ENCODE data around the gene GPRIN1.

GPRIN1 gene

GRCh38 chr5:176642675-176643490 is 32.9 kb upstream of the GPRIN1 start:
- no peak for DNase-seq

GRCh38 chr5:176640616-176641015 is 30.7 kb upstream of the GPRIN1 start:
- no peak for DNase-seq

DNA sequence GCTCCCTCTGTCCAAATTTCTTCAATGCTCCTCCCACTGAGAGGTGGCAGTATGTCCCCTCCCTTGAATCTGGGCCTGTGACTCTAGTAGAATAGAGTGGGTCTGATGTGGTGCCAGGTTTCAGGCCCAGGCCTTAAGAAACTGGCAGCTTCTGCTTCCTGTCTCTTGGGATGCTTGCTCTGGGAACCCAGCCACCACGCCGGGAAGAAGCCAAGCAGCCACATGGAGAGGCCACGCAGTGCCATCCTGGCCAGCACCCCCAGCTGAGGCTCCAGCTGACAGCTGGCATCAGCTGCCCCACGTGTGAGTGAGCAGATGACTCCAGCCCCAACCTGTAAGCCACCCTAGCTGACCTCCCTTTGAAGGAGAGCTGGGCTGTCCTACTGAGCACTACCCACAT is 30.0 kb upstream of the GPRIN1 start:
- no peak for DNase-seq

- no peak for DNase-seq
Observed at GRCh38 chr5:176639208-176639607, 29.3 kb upstream of the GPRIN1 start.

- no peak for DNase-seq
Observed at GRCh38 chr5:176638437-176638836, 28.5 kb upstream of the GPRIN1 start.

DNA sequence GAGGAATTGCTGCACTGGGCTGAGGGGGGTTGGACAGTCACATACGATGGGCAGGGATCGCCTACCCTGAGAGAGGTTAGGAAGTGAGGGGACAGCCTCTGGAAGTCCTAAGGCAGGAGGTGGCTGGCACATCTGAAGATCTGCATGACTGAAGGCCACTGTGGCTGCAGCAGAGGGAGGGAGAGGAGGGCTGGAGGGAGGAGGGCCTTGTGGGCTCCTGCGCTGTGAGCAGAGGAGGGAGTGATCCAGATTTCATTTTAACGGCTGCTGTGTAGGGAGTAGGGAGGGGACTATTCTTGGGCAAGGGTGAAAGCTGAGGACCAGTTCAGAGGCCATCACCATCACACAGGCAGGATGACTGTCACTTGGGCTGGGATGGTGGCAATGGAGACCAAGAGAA is 27.6 kb upstream of the GPRIN1 start:
- no peak for DNase-seq

DNA sequence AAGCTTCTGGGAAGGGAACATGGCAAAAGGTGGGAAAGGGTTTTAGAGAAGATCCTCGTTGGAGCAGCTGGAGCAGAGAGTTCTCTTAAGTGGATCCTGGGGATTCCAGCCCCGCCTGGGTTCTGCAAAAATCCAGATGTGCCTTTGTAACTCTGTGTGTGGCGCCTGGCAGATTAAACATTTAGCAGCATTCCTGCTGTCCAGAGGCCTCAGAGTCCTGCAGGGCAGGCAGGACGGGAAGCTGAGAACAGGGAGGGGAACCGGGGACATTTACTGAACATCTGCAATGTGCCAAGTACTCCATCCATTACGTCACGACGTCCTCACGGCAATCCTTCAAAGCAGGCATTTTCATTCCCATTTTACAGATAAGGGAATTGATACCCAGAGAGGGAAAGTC is 26.5 kb upstream of the GPRIN1 start:
- DNase-seq = no peak

DNA sequence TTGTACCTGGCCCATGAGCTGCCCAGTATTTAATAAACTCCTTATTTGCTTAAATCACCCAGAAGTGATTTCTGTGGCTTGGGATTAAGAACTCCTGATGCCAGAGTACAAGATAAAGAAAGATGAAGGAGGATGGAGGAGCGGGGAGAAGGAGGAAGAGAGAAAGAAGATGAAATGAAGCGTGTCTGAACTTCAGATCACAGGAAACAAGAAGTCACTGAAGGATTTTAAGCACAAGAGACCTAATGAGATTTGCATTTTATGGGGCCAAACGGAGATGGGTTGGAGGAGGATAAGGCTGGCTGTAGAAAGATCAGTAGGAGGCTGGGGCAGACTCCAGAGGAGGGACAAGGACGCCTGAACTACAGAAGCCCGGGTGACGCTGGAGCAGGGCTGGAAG is 23.6 kb upstream of the GPRIN1 start:
- DNase-seq = no peak

GRCh38 chr5:176632745-176633144 is 22.8 kb upstream of the GPRIN1 start:
- DNase-seq = no peak

- DNase-seq = no peak
Observed at GRCh38 chr5:176631383-176632200, 21.6 kb upstream of the GPRIN1 start.

DNA sequence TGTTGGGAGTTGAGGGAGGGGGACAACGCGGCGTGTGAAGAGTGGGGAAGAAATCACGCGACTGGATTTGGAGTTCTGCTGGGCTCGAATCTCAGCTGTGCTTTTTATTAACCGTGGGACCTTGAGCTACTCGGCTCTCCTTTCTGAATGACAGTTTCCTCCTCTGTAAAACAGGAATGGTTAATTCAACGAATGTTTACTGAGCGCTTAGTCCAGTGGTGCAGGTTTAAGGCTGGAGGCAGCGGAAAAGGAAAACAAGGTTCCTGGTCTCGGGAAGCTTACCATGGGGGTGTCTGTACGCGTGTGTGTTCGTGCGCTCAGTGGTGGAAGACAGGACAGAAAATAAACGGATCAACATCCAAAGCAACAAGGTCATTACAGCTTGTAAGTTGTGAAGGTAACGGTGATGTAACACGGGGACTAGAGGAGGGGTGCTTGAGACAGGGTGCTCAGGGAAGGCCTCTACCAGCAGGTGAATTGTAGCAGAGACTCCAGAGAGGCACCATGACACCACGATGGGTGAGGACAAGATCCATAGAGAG is 20.8 kb upstream of the GPRIN1 start:
- no peak for DNase-seq

GRCh38 chr5:176629853-176630680 is 20.1 kb upstream of the GPRIN1 start, which contains the start of the genes EIF4E1B and SNCB:
EIF4E1B (plus strand) TSS chr5:176630675; CDS start chr5:176642788, 12,113 bp downstream.
SNCB (minus strand) TSS chr5:176630534; CDS start chr5:176629654, 880 bp downstream.
- no peak for DNase-seq

DNA sequence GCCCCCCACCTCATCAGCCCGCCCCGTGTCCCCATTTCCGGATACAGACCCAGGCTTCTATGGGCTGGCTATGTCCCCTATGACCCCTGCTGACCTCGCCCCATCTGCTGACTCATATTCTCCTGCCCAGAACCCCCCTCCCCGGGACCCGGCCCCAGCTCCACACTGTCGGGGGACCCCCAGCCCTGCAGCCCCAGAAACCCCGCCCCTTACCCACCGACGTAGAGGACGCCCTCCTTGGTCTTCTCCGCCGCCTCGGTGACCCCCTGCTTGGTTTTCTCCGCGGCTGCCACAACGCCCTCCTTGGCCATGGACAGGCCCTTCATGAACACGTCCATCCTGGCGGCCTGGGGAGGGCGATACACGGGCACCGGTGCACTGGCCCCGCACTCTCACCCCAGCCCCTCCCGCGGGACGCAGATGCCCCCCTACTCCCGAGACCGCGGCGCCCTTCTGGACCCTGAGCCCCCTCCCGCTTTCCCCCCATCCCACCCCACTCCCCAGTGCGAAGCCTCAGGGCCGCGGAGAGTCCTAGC is 19.4 kb upstream of the GPRIN1 start:
- no peak for DNase-seq

- DNase-seq = no peak
Observed at GRCh38 chr5:176628406-176629228, 18.7 kb upstream of the GPRIN1 start.

DNA sequence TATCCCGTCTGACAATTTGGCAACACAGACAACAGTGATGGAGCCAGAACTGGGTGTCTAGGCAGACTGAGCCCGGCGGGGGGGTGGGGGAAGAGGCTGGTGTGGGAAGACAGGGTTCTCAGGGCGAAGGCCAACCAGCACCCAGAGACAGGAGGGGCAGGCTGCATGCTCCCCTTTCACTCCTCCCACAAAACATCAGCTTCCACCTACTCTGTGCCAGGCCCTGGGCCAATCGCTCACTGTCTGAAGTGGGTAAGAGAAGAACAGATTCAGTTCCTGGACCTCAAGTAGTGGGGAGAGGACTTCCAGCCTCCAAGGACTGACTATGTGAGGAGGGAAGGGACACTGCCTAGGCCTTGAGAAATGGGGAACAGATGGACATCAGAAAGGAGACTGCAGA is 17.6 kb upstream of the GPRIN1 start:
- no peak for DNase-seq

DNA sequence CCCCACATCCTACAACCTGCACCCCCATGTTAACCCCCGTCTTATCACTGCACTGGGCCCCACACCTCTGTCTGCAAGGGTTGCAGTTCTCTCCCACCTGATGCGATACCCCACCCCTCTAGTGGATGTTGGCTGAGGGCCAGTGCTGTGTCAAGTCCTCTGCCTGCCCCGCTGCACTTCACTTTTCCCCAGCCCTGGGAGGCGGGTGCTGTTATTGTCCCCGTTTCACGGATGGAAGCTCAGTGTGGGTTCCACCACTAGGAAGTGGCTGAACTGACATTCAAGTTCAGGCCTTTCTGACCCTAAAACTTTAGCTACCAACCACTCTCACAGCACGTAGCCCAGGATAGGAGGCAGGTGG is 16.9 kb upstream of the GPRIN1 start:
- DNase-seq = no peak

GRCh38 chr5:176625966-176626875 is 16.3 kb upstream of the GPRIN1 start:
- DNase-seq = no peak

- no peak for DNase-seq
Observed at GRCh38 chr5:176625512-176625911, 15.6 kb upstream of the GPRIN1 start.

DNA sequence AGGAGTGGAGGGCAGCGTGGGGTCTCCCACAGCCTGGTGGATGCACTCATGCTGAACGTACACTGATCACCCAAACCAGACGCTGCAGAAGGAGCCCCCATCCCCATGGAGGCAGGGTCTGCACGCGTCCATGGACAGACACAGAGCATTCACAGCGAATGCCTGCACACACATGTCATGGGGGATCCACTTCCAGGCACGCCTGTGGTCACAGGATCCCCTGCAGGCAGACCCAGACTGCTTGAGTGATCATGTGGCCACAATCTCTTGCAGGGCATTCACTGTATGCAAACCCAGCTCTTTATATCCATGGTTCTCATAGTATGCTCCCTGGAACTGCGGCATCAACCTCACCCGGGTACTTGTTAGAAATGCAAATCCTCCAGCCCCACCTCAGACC is 15.0 kb upstream of the GPRIN1 start:
- no peak for DNase-seq

- DNase-seq = no peak
Observed at GRCh38 chr5:176624142-176624541, 14.2 kb upstream of the GPRIN1 start.
